Fibroblast of villous mesenchyme (primary cell): ENCODE measurements around the gene MYPN. TPM values are rescaled to one million over a fixed set of nuclear protein-coding genes. Genes with fewer than 3 reads are reported as not detected.

Source experiments
- DNase-seq: peaks from one replicate; pipeline ENCODE4 v3.0.0-alpha.2; 2010; ENCODE audit warnings: low read depth
- H3K4me3 ChIP-seq: 2 replicates; pipeline ENCODE4 v1.5.1; 2011; ENCODE audit warnings: low read depth, mild to moderate bottlenecking, low read length
- total RNA-seq: library from RNA; depleted of rRNA; stranded (reverse); fragments of >200 nt; gene quantifications from 2 replicates; pipeline ENCODE4 v1.2.3, GENCODE V29; 2012
- TF ChIP-seq, protein P1 (sequence below): IDR thresholded peaks from 2 replicates; pipeline ENCODE4 v1.5.1; 2012; ENCODE audit warnings: low read depth, mild to moderate bottlenecking, low read length; ENCODE audit not compliant: insufficient read depth

MYPN gene
- total RNA-seq, 1 donor: 18.6 TPM

- DNase-seq: peak; percentile 62
- TF ChIP-seq, protein P1, sequence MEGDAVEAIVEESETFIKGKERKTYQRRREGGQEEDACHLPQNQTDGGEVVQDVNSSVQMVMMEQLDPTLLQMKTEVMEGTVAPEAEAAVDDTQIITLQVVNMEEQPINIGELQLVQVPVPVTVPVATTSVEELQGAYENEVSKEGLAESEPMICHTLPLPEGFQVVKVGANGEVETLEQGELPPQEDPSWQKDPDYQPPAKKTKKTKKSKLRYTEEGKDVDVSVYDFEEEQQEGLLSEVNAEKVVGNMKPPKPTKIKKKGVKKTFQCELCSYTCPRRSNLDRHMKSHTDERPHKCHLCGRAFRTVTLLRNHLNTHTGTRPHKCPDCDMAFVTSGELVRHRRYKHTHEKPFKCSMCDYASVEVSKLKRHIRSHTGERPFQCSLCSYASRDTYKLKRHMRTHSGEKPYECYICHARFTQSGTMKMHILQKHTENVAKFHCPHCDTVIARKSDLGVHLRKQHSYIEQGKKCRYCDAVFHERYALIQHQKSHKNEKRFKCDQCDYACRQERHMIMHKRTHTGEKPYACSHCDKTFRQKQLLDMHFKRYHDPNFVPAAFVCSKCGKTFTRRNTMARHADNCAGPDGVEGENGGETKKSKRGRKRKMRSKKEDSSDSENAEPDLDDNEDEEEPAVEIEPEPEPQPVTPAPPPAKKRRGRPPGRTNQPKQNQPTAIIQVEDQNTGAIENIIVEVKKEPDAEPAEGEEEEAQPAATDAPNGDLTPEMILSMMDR: no peak
- no peak overlapping the region for H3K4me3 ChIP-seq
These were observed 20.5 kb upstream of the MYPN start for GRCh38 chr10:68088740-68089139.

- H3K4me3 ChIP-seq: no peak overlapping the region
- TF ChIP-seq, protein P1: no peak
- no peak for DNase-seq
These were observed 18.7 kb upstream of the MYPN start for GRCh38 chr10:68090586-68090985.

DNA sequence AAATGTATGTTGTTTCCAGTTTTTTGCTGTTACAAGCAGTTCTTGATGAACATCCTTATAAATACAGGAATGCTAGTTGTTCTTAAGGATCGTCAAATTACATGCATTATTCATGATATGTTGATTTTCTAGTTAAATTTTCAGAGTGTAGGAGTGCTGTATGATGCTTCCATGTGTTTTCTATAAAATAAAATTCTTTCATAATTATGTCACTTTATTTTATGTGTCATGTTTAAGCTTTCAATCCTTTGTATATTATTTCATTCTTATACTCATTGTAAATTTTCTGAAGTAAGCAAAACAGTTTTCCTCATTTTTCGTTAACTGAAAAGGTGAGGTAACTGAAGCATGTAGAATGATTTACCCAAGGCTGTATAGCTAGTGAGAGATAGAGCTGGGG is 16.8 kb upstream of the MYPN start:
- DNase-seq: no peak
- TF ChIP-seq, protein P1: no peak

GRCh38 chr10:68095153-68095552 is 14.1 kb upstream of the MYPN start:
- TF ChIP-seq, protein P1: no peak
- no peak overlapping the region for H3K4me3 ChIP-seq
- DNase-seq: no peak

More for the DNA sequence above, 16.8 kb upstream of the MYPN start:
- no peak overlapping the region for H3K4me3 ChIP-seq

- no peak overlapping the region for H3K4me3 ChIP-seq
- TF ChIP-seq, protein P1: no peak
- peak; percentile 91 for DNase-seq
These were observed 12.3 kb upstream of the MYPN start for GRCh38 chr10:68096913-68097516.

- no peak for DNase-seq
- no peak overlapping the region for H3K4me3 ChIP-seq
- TF ChIP-seq, protein P1: no peak
These were observed 9.6 kb upstream of the MYPN start for GRCh38 chr10:68099736-68100135.

DNA sequence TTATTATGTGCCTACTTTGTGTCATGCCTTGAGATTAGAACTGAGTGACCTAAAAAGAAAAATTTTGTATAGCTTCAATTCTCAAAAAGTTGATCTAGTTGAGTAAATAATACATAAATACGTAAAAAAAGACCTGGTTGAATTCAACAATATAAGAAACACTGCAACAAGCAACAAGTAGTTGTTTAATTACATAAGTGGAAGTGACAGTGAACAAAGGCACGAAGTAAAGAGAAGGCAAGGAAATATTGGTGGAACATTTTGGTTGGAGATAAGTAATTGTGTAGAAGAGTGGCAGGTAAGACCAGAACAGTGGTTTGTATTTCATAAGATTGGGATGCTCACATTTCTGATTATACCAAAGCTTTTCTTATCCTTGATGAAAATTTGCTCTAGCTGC is 8.2 kb upstream of the MYPN start:
- no peak for DNase-seq
- TF ChIP-seq, protein P1: no peak
- H3K4me3 ChIP-seq: no peak overlapping the region
